ENCODE measurements around the gene FUS. TPM values are rescaled to one million over a fixed set of nuclear protein-coding genes. Genes with fewer than 3 reads are reported as not detected.
"Not testable (repeated sequence)": the region's sequence is repeated elsewhere in the genome, so short reads cannot be mapped to it uniquely, and the experiment has no call there.

FUS gene
- polyA plus RNA-seq (ENCODE audit: insufficient read length in 4 of 4), result 100 to 1,000 TPM; 601 to 671 (median 647) TPM

- DNase-seq (ENCODE audit: low read depth in 4 of 4, low spot score in 3 of 4), result peak; percentile 88 to 96 (median 90)
These were observed at the start of gene FUS for GRCh38 chr16:31179747-31180459. FUS (plus strand) TSS chr16:31180139; CDS start chr16:31180215, 76 bp downstream.

GRCh38 chr16:31130336-31130891 is 49.5 kb upstream of the FUS start:
- no peak for DNase-seq (ENCODE audit: low read depth in 4 of 4, low spot score in 3 of 4)

- DNase-seq (ENCODE audit: low read depth in 4 of 4, low spot score in 3 of 4), result no peak
These were observed 49.0 kb upstream of the FUS start for GRCh38 chr16:31130899-31131298.

GRCh38 chr16:31131416-31131815 is 48.5 kb upstream of the FUS start:
- DNase-seq (ENCODE audit: low read depth in 4 of 4, low spot score in 3 of 4), result no peak

GRCh38 chr16:31131841-31132271 is 48.1 kb upstream of the FUS start:
- no peak for DNase-seq (ENCODE audit: low read depth in 4 of 4, low spot score in 3 of 4)

GRCh38 chr16:31132303-31132979 is 47.5 kb upstream of the FUS start:
- DNase-seq (ENCODE audit: low read depth in 4 of 4, low spot score in 3 of 4), result no peak

- no peak for DNase-seq (ENCODE audit: low read depth in 4 of 4, low spot score in 3 of 4)
These were observed 46.9 kb upstream of the FUS start for GRCh38 chr16:31133046-31133501.

- no peak for DNase-seq (ENCODE audit: low read depth in 4 of 4, low spot score in 3 of 4)
These were observed 45.8 kb upstream of the FUS start for GRCh38 chr16:31134091-31134571.

GRCh38 chr16:31134625-31135534 is 45.1 kb upstream of the FUS start:
- DNase-seq (ENCODE audit: low read depth in 4 of 4, low spot score in 3 of 4), result no peak

- DNase-seq (ENCODE audit: low read depth in 4 of 4, low spot score in 3 of 4), result no peak
These were observed 44.2 kb upstream of the FUS start, which contains the start of gene PRSS8 for GRCh38 chr16:31135535-31136286. PRSS8 (minus strand) TSS chr16:31135727; CDS start chr16:31135498, 229 bp downstream.

- no peak for DNase-seq (ENCODE audit: low read depth in 4 of 4, low spot score in 3 of 4)
These were observed 43.7 kb upstream of the FUS start for GRCh38 chr16:31136287-31136662.

- not testable (repeated sequence) for DNase-seq (ENCODE audit: low read depth in 4 of 4, low spot score in 3 of 4)
These were observed 43.0 kb upstream of the FUS start for GRCh38 chr16:31136822-31137499.

GRCh38 chr16:31138621-31139578 is 41.0 kb upstream of the FUS start:
- no peak for DNase-seq (ENCODE audit: low read depth in 4 of 4, low spot score in 3 of 4)

- not testable (repeated sequence) for DNase-seq (ENCODE audit: low read depth in 4 of 4, low spot score in 3 of 4)
These were observed 38.9 kb upstream of the FUS start for GRCh38 chr16:31141071-31141469.

- DNase-seq (ENCODE audit: low read depth in 4 of 4, low spot score in 3 of 4), result no peak
These were observed 38.3 kb upstream of the FUS start for GRCh38 chr16:31141489-31142108.

GRCh38 chr16:31142109-31143010 is 37.6 kb upstream of the FUS start:
- DNase-seq (ENCODE audit: low read depth in 4 of 4, low spot score in 3 of 4), result peak; percentile 96 to 99 (median 98)
